Measurements from ENCODE around the gene UROC1. TPM values are rescaled to one million over a fixed set of nuclear protein-coding genes. Genes with fewer than 3 reads are reported as not detected.

The UROC1 gene
- total and polyA plus RNA-seq, 9 of the 15 experiments (the other 6 are each of a cell fraction or from before 2014, with no cell fraction given), result not detected

DNA sequence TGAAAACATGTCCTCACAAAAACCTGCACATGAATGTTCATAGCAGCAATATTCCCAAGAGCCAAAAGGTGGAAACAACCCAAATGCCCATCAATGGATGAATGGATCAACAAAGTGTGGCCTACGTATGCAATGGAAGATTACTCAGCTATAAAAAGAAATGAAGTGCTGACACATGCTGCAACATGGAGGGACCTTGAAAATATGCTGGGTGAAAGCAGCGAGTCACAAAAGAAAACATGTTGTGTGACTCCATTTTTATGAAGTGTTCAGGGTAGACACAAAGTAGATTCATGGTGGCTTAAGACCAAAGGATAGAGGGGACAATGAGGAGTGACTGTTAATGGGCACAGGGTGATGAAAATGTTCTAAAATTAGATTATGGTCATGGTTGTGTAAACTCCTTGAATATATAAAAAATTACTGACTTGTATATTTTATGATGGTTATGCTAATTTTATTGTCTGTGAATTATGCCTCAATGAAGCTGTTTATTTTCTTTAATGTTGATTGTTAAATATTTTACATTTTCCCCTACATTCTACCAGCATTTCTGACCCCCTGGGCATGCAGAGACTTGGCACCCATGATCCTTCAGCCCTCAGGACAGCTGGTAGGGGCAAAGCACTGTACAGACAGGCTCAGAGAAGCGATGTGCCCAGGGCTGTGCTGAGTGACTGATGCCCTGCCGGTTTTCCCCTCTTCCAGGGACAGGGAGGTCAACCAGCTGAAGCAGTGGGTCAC is 85.0 kb downstream of the UROC1 start:
- Histone ChIP-seq H3K9ac (ENCODE audit: insufficient read depth in 1 of 2, low read depth in 2 of 2, low read length in 2 of 2) (no peak overlapping the region), H3K27me3 (ENCODE audit: control insufficient read depth in 2 of 2, insufficient read depth in 2 of 2, low read length in 2 of 2) (no peaks in the 10 kb centered on the region), H3K4me3 (no peak overlapping the region), H2AFZ (ENCODE audit: low read depth, low read length) (no peak overlapping the region), H3K4me2 (ENCODE audit: insufficient read depth, low read length) (no peak overlapping the region), H3K27ac (ENCODE audit: extremely low read depth, low read depth, low read length) (no peak overlapping the region), H4K20me1 (replicated peaks; ENCODE audit: control insufficient read depth, insufficient read depth, low read length) (no peaks in the 10 kb centered on the region), H3K9me3 (replicated peaks; ENCODE audit: control insufficient read depth, insufficient read depth, low read depth, low read length) (no peaks in the 10 kb centered on the region), H3K79me2 (ENCODE audit: control insufficient read depth, insufficient read depth, low read length) (no peaks in the 10 kb centered on the region), H3K36me3 (ENCODE audit: control insufficient read depth, insufficient read depth, low read length) (peaks cover 3% of the 10 kb centered on the region; the same call in 1 of the 3 replicates), H3K4me1 (replicated peaks in 1 of 2; ENCODE audit: control insufficient read depth in 2 of 2, insufficient read depth in 2 of 2, low read length in 2 of 2) (no peaks in the 10 kb centered on the region; a peak in 1 of 5 replicates), H3K9me1 (ENCODE audit: control insufficient read depth, insufficient read depth, low read length) (no peaks in the 10 kb centered on the region)
- intact Hi-C loops (cut with micrococcal nuclease) (no loop called here), in situ Hi-C loops (cut with MboI) (no loop called here)
- 64% methylated on average over 4 of the region's 4 CpGs for WGBS (ENCODE audit: insufficient coverage, low coverage, missing lambda C conversion rate)
- no peak for ATAC-seq
- no peak for DNase-seq (ENCODE audit: extremely low read depth in 1 of 4, low spot score in 3 of 4)
- no TSS peak for BruUV-seq (replicated peaks)
- TF ChIP-seq MAZ (CRISPR knock-in tag; conservative IDR thresholded peaks at IDR 0.05 in 1 of 2, IDR thresholded peaks at IDR 0.05 in 1 of 2), result no peak
- TF ChIP-seq, protein P1, sequence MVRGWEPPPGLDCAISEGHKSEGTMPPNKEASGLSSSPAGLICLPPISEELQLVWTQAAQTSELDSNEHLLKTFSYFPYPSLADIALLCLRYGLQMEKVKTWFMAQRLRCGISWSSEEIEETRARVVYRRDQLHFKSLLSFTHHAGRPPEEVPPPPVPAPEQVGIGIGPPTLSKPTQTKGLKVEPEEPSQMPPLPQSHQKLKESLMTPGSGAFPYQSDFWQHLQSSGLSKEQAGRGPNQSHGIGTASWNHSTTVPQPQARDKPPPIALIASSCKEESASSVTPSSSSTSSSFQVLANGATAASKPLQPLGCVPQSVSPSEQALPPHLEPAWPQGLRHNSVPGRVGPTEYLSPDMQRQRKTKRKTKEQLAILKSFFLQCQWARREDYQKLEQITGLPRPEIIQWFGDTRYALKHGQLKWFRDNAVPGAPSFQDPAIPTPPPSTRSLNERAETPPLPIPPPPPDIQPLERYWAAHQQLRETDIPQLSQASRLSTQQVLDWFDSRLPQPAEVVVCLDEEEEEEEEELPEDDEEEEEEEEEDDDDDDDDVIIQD (CRISPR knock-in tag; IDR thresholded peaks at IDR 0.05), result no peak
- TF ChIP-seq HNRNPL (IDR thresholded peaks at IDR 0.05; ENCODE audit: low read depth, low read length), result no peak
- TF ChIP-seq ZNF282 (CRISPR knock-in tag; IDR thresholded peaks at IDR 0.05), result no peak
- TF ChIP-seq, protein P2, sequence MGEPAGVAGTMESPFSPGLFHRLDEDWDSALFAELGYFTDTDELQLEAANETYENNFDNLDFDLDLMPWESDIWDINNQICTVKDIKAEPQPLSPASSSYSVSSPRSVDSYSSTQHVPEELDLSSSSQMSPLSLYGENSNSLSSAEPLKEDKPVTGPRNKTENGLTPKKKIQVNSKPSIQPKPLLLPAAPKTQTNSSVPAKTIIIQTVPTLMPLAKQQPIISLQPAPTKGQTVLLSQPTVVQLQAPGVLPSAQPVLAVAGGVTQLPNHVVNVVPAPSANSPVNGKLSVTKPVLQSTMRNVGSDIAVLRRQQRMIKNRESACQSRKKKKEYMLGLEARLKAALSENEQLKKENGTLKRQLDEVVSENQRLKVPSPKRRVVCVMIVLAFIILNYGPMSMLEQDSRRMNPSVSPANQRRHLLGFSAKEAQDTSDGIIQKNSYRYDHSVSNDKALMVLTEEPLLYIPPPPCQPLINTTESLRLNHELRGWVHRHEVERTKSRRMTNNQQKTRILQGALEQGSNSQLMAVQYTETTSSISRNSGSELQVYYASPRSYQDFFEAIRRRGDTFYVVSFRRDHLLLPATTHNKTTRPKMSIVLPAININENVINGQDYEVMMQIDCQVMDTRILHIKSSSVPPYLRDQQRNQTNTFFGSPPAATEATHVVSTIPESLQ (CRISPR knock-in tag; IDR thresholded peaks at IDR 0.05), result no peak
- TF ChIP-seq FOSL1 (tag; conservative IDR thresholded peaks at IDR 0.05), result no peak
- no peak for TF ChIP-seq CBFA2T3 (IDR thresholded peaks at IDR 0.05)
- TF ChIP-seq NR2C2 (CRISPR knock-in tag; IDR thresholded peaks at IDR 0.05), result no peak
- TF ChIP-seq NR2C2 (tag; IDR thresholded peaks at IDR 0.05), result no peak
- ChIA-PET CTCF (ENCODE audit: low intra/inter-chr PET ratio) (no interaction called here), POLR2A (no interaction called here)
- FAIRE-seq, result no peak

Small RNA genes within 50 kb of the gene (small RNA-seq; reads per million reads assigned to genes)
- 0.26 reads per million for gene RNA5SP138

Other genes starting within 250 kb of the UROC1 start
- gene KLF15, start 160.4 kb downstream of the UROC1 start, total RNA-seq (2014; rRNA removed), result 3.5 and 3.7 TPM in 2 replicates
- 0.91 and 1.1 TPM in 2 replicates for gene KLF15, start 160.4 kb downstream of the UROC1 start, total RNA-seq (2014; rRNA removed; fragmentation: Illumina TruSeq; extraction: Trizol)
- 0.83 and 0.91 TPM in 2 replicates for gene KLF15, start 160.4 kb downstream of the UROC1 start, total RNA-seq (2015; rRNA removed; fragmentation: Illumina TruSeq; extraction: Trizol)
- 3.7 and 4.8 TPM in 2 replicates for gene KLF15, start 160.4 kb downstream of the UROC1 start, total RNA-seq (2021)
- 1.7 and 1.9 TPM in 2 replicates for gene KLF15, start 160.4 kb downstream of the UROC1 start, polyA plus RNA-seq (2011; rRNA removed)
- gene KLF15, start 160.4 kb downstream of the UROC1 start, polyA plus RNA-seq (2014; fragmentation: Illumina TruSeq; extraction: Trizol), result 1.2 and 1.8 TPM in 2 replicates
- gene KLF15, start 160.4 kb downstream of the UROC1 start, polyA plus RNA-seq (2014; fragmentation: Nextera tagmentation; extraction: Ambion mirVana), result under 1 TPM; 0.08 to 0.13 TPM
- 2.8 and 3.2 TPM in 2 replicates for gene KLF15, start 160.4 kb downstream of the UROC1 start, polyA plus RNA-seq (2014; rRNA removed)
- gene CFAP100, start 122.9 kb downstream of the UROC1 start, total RNA-seq (2014; rRNA removed), result not detected in 2 replicates
- not detected in 2 replicates for gene CFAP100, start 122.9 kb downstream of the UROC1 start, total RNA-seq (2014; rRNA removed; fragmentation: Illumina TruSeq; extraction: Trizol)
- not detected in 2 replicates for gene CFAP100, start 122.9 kb downstream of the UROC1 start, total RNA-seq (2015; rRNA removed; fragmentation: Illumina TruSeq; extraction: Trizol)
- gene CFAP100, start 122.9 kb downstream of the UROC1 start, total RNA-seq (2021), result not detected in 2 replicates
- not detected in 2 replicates for gene CFAP100, start 122.9 kb downstream of the UROC1 start, polyA plus RNA-seq (2011; rRNA removed)
- gene CFAP100, start 122.9 kb downstream of the UROC1 start, polyA plus RNA-seq (2014; fragmentation: Illumina TruSeq; extraction: Trizol), result not detected in 2 replicates
- not detected for gene CFAP100, start 122.9 kb downstream of the UROC1 start, polyA plus RNA-seq (2014; fragmentation: Nextera tagmentation; extraction: Ambion mirVana)
- not detected in 2 replicates for gene CFAP100, start 122.9 kb downstream of the UROC1 start, polyA plus RNA-seq (2014; rRNA removed)
- 9.8 and 12.2 TPM in 2 replicates for gene ZXDC, start 41.9 kb downstream of the UROC1 start, total RNA-seq (2014; rRNA removed)
- gene ZXDC, start 41.9 kb downstream of the UROC1 start, total RNA-seq (2014; rRNA removed; fragmentation: Illumina TruSeq; extraction: Trizol), result 5.9 and 6.1 TPM in 2 replicates
- gene ZXDC, start 41.9 kb downstream of the UROC1 start, total RNA-seq (2015; rRNA removed; fragmentation: Illumina TruSeq; extraction: Trizol), result 7.0 and 7.6 TPM in 2 replicates
- gene ZXDC, start 41.9 kb downstream of the UROC1 start, total RNA-seq (2021), result 12.8 and 13.4 TPM in 2 replicates
- 6.9 and 9.5 TPM in 2 replicates for gene ZXDC, start 41.9 kb downstream of the UROC1 start, polyA plus RNA-seq (2011; rRNA removed)
- gene ZXDC, start 41.9 kb downstream of the UROC1 start, polyA plus RNA-seq (2014; fragmentation: Illumina TruSeq; extraction: Trizol), result 7.5 and 8.6 TPM in 2 replicates
- under 1 TPM; 0.59 to 0.65 TPM for gene ZXDC, start 41.9 kb downstream of the UROC1 start, polyA plus RNA-seq (2014; fragmentation: Nextera tagmentation; extraction: Ambion mirVana)
- gene ZXDC, start 41.9 kb downstream of the UROC1 start, polyA plus RNA-seq (2014; rRNA removed), result 7.3 and 8.0 TPM in 2 replicates
- not detected in 2 replicates for gene CHST13, start 6.4 kb upstream of the UROC1 start, total RNA-seq (2014; rRNA removed)
- not detected in 2 replicates for gene CHST13, start 6.4 kb upstream of the UROC1 start, total RNA-seq (2014; rRNA removed; fragmentation: Illumina TruSeq; extraction: Trizol)
- gene CHST13, start 6.4 kb upstream of the UROC1 start, total RNA-seq (2015; rRNA removed; fragmentation: Illumina TruSeq; extraction: Trizol), result not detected in 2 replicates
- not detected in 2 replicates for gene CHST13, start 6.4 kb upstream of the UROC1 start, total RNA-seq (2021)
- not detected in 2 replicates for gene CHST13, start 6.4 kb upstream of the UROC1 start, polyA plus RNA-seq (2011; rRNA removed)
- gene CHST13, start 6.4 kb upstream of the UROC1 start, polyA plus RNA-seq (2014; fragmentation: Illumina TruSeq; extraction: Trizol), result not detected in 2 replicates
- gene CHST13, start 6.4 kb upstream of the UROC1 start, polyA plus RNA-seq (2014; fragmentation: Nextera tagmentation; extraction: Ambion mirVana), result not detected
- not detected in 2 replicates for gene CHST13, start 6.4 kb upstream of the UROC1 start, polyA plus RNA-seq (2014; rRNA removed)
- not detected in 2 replicates for gene C3orf22, start 41.2 kb upstream of the UROC1 start, total RNA-seq (2014; rRNA removed)
- not detected in 2 replicates for gene C3orf22, start 41.2 kb upstream of the UROC1 start, total RNA-seq (2014; rRNA removed; fragmentation: Illumina TruSeq; extraction: Trizol)
- not detected in 2 replicates for gene C3orf22, start 41.2 kb upstream of the UROC1 start, total RNA-seq (2015; rRNA removed; fragmentation: Illumina TruSeq; extraction: Trizol)
- gene C3orf22, start 41.2 kb upstream of the UROC1 start, total RNA-seq (2021), result not detected in 2 replicates
- gene C3orf22, start 41.2 kb upstream of the UROC1 start, polyA plus RNA-seq (2011; rRNA removed), result not detected in 2 replicates
- not detected in 2 replicates for gene C3orf22, start 41.2 kb upstream of the UROC1 start, polyA plus RNA-seq (2014; fragmentation: Illumina TruSeq; extraction: Trizol)
- not detected for gene C3orf22, start 41.2 kb upstream of the UROC1 start, polyA plus RNA-seq (2014; fragmentation: Nextera tagmentation; extraction: Ambion mirVana)
- gene C3orf22, start 41.2 kb upstream of the UROC1 start, polyA plus RNA-seq (2014; rRNA removed), result not detected in 2 replicates
- 1.7 and 1.8 TPM in 2 replicates for gene TXNRD3, start 137.4 kb upstream of the UROC1 start, total RNA-seq (2014; rRNA removed)
- 2.1 and 2.3 TPM in 2 replicates for gene TXNRD3, start 137.4 kb upstream of the UROC1 start, total RNA-seq (2014; rRNA removed; fragmentation: Illumina TruSeq; extraction: Trizol)
- gene TXNRD3, start 137.4 kb upstream of the UROC1 start, total RNA-seq (2015; rRNA removed; fragmentation: Illumina TruSeq; extraction: Trizol), result 1.7 and 1.9 TPM in 2 replicates
- 1.5 and 2.1 TPM in 2 replicates for gene TXNRD3, start 137.4 kb upstream of the UROC1 start, total RNA-seq (2021)
- 1.4 and 2.3 TPM in 2 replicates for gene TXNRD3, start 137.4 kb upstream of the UROC1 start, polyA plus RNA-seq (2011; rRNA removed)
- 2.0 and 2.2 TPM in 2 replicates for gene TXNRD3, start 137.4 kb upstream of the UROC1 start, polyA plus RNA-seq (2014; fragmentation: Illumina TruSeq; extraction: Trizol)
- gene TXNRD3, start 137.4 kb upstream of the UROC1 start, polyA plus RNA-seq (2014; fragmentation: Nextera tagmentation; extraction: Ambion mirVana), result 1 to 10 TPM in 1 of 2 experiments, under 1 TPM in 1; 0.96 to 1.1 TPM
- 1.7 and 2.6 TPM in 2 replicates for gene TXNRD3, start 137.4 kb upstream of the UROC1 start, polyA plus RNA-seq (2014; rRNA removed)
- gene CHCHD6, start 186.5 kb upstream of the UROC1 start, total RNA-seq (2014; rRNA removed), result 13.8 and 18.9 TPM in 2 replicates
- gene CHCHD6, start 186.5 kb upstream of the UROC1 start, total RNA-seq (2014; rRNA removed; fragmentation: Illumina TruSeq; extraction: Trizol), result 3.9 and 5.0 TPM in 2 replicates
- 9.6 and 10.9 TPM in 2 replicates for gene CHCHD6, start 186.5 kb upstream of the UROC1 start, total RNA-seq (2015; rRNA removed; fragmentation: Illumina TruSeq; extraction: Trizol)
- gene CHCHD6, start 186.5 kb upstream of the UROC1 start, total RNA-seq (2021), result 16.5 and 18.6 TPM in 2 replicates
- gene CHCHD6, start 186.5 kb upstream of the UROC1 start, polyA plus RNA-seq (2011; rRNA removed), result 15.2 and 21.4 TPM in 2 replicates
- gene CHCHD6, start 186.5 kb upstream of the UROC1 start, polyA plus RNA-seq (2014; fragmentation: Illumina TruSeq; extraction: Trizol), result 7.6 and 10.4 TPM in 2 replicates
- 1 to 10 TPM; 4.6 to 5.7 TPM for gene CHCHD6, start 186.5 kb upstream of the UROC1 start, polyA plus RNA-seq (2014; fragmentation: Nextera tagmentation; extraction: Ambion mirVana)
- gene CHCHD6, start 186.5 kb upstream of the UROC1 start, polyA plus RNA-seq (2014; rRNA removed), result 18.6 and 28.4 TPM in 2 replicates